GM18505 (cell line): ENCODE data around the gene KCNIP2.

Experiments used
- ATAC-seq: cut with Tn5 transposase; IDR thresholded peaks from one replicate; pipeline ENCODE4 v1.9.1; 2021; ENCODE audit not compliant: unreplicated experiment
- POLR2A ChIP-seq: IDR thresholded peaks from 4 replicates; pipeline ENCODE4 v1.6.1; 2011; ENCODE audit warnings: borderline replicate concordance; ENCODE audit not compliant: insufficient read depth, insufficient read length; ENCODE audit errors: extremely low read depth

KCNIP2 gene

DNA sequence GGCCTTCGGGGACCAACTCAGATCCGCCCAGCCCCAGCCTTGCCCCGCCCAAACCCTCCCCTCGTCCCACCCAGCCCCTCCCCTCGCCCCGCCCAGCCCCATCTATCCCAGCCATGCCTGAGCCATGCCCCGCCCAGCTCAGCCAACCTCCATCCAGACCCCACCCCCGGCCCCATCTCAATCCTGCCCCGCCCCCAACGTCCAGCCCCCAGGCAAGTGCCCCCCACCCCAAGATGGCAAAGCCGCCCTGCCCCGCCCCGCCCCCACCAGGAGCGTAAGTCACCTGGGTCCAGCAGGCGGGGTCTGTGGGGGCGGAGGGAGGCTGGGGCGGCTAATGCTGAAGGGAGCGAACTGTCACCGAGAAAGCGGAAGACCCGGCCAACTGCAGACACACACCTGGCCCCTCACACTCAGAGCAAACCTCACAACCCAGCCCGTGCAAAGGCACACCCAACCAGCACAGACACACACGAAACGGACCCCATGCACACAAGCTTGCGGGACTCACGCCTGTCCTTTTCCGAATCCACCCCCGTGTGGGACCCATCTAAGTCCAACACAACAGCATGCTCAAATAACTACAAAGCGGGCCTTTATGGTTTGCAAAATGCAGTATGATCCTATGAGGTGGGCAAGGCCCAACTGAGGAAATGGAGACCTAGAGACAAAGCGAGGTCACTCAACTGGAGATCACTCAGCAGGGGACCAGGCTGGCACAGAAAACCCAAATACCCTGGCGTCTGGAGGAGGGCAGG, 13.9 kb downstream of the KCNIP2 start:
- ATAC-seq = peak; percentile 16
- no peak for TF ChIP-seq POLR2A

DNA sequence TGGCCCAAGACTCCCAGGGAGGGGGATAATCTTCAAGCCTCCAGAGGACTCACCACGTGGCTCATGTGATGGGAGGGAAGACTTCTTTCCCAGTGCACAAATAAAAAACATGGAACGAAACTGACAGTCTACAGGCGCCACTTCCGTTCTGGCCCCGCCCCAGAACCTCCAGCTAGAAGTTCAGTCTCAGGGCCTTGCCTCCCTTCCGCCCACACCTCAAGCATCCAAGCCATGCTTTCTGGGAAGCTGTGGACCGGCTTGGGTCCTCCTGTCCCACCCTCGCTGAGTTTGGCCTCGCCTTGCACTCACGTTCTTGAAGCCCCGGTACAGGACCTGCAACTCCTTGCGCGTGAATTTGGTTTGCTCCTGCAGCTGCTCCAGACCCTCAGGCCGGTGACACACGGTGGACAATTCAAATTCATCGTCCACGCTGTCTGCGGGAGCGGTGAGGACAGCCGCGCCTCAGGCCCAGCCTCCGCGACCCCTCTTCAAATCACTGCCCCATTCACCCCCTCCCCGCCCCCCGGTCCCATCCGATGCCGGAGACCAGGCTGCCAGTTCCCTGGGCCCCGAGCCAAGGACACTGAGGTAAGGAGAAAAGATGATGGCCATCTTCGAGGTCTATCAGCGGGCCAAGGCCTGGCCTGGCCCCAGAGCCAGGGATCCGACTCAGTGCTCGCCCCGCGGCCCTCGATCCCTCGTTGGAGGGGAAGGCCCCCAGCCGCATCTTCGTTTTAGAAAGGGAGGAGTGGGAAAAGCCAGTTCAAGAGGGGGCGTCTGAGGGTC, 14.6 kb downstream of the KCNIP2 start:
- ATAC-seq = no peak
- TF ChIP-seq POLR2A = no peak

DNA sequence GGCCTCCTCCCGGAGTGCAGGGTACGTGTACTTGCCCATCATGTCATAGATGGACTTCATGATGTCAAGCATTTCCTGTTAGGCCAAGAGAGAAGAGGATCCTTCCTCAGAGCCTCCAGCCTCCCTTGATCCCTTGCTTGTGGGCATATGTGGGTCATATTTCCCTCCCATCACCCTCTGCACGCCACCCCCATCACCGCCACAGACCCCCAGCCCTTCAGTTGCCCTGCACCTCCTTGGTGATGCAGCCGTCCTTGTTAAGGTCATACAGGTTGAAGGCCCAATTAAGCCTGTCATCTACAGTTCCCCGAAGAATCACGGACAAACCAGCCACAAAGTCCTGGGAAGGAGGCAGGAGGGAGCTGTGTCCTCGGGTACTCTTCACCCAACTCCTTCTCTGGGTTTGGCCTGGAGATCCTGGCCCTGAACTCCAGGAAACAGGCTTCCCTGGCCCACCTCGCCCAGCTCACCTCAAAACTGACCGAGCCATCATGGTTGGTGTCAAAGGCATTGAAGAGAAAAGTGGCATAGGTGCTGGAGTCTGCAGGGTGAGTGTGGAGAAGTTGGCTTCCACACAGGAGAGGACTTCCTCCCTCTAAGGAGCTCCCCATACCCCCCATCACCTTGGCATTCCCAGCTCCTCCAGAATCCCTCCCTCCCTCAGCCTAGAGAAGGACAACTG, 15.5 kb downstream of the KCNIP2 start:
- no peak for ATAC-seq

DNA sequence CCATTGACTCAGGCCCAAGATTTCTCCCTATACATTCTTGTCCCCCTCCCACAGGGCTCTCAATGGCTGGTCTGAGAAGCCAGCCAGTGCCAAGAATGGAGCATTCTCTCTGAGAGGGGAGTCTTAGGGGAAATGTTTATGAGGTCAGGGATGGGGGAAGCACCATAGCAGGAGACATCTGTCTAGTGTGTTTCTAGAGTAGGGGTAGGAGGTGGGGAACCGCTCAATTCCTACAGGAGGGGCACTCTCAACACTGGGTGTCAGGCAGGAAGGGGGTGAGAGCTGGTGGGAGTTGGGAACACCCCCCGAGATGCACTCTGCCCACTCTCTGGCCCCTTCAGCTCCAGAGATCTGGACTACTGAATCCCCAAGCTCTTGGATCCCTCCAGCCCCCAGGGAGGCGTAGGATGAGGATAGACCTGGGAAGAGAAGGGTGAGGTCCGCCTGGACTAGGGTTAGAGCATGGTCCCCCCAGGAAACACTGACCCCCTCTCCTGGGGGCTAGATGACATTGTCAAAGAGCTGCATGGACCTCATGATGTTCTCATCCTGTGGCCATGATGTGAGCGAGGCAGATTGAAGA, 16.7 kb downstream of the KCNIP2 start:
- no peak for TF ChIP-seq POLR2A
- no peak for ATAC-seq

More for the DNA sequence above, 15.5 kb downstream of the KCNIP2 start:
- no peak for TF ChIP-seq POLR2A

DNA sequence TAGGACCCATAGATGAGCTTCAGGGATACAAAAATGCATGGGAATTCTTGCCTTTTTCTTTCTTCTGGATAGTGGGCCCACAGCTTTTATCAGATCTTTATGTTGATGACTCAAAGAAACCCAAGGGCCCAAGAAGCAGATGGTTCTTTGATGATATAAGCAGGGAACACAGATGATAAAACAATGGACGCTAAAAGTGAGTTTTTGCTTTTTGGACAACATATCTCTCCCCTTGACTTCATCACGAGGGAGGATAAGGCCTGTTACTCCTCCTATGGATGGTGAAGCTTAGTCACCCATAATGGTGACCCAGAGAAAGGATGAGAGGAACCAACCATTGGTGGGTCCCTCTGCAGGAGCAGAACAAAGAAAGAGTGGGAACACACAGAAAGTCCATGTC, 18.9 kb downstream of the KCNIP2 start:
- TF ChIP-seq POLR2A = no peak
- no peak for ATAC-seq

DNA sequence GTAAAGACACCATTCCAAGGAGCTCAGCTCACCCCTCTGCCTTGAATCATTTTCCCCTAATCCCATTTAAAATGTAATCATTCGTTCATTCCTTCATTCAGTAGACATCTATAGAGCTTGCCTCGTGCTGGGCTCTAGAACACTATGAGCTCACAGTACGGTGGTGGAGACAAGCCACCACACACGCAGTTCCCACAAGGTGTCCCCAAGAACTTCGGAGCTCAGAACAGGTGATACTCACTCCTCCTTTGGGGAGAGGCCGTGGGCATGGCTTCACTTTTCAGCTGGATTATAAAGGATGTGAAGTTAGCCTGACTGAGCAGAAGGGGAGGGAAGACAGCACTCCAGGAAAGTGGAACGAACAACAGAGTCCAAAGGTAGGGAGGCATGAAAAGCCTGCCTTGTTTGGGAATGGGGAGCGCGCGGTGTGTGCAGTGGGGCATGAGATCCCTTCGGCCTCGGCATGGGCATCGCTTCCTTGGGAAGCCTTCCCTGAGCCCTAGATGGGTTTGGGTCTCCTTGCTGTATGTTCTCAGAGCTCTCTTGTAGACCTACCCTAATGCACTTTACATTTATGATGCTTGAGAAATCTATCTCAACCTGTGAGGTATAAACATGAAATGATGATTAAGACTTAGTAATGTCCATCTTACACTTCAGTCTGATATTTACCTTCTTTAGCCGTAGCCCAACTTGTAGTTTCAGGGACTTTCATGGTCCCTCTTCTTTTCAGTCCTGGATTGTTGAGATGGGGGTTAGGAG, 24.5 kb downstream of the KCNIP2 start:
- ATAC-seq = peak; percentile 23
- TF ChIP-seq POLR2A = no peak

DNA sequence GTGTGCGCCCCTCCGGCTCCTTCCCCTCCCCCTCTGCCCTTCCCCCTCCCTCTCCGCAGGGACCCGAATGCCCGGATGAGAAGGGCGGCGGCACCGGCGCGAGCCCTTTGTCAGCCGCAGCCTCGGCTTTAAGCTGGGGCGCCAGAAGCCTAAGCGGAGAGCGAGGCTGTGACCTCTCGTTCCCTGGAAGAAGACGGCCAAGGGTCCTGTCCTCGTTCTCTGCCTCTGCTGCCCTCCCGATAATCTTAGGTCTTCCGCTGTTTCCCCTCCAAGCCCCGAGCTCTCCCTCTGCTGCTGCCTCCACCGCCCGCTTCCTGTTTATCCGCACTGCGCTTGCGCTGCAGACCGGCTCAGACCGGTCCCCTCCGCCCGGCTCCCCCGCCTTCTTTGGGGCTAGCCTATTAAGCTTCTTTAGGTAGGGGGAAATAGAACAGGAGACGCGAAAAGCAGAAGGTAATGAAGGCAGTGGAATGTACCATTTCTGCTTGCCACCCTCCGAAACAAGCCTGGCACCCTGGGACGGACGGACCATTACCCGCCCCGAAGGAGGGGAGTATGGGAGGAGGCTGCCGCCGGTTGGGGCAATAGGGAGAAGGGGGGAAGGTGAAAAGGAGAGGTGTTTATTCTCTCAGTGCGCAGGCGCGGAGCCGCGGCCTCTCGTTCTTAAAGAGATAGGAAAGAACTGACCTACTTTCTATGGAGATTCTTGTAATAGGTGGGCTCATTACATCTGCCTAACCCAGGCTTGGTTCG, 25.3 kb downstream of the KCNIP2 start, which contains the start of gene OGA:
Gene OGA, minus strand, starts transcription at position 326 of the 753 bp plus-strand sequence. CDS start 422 bp downstream, outside the sequence.
- TF ChIP-seq POLR2A = peak; percentile 97
- ATAC-seq = peak; percentile 83

DNA sequence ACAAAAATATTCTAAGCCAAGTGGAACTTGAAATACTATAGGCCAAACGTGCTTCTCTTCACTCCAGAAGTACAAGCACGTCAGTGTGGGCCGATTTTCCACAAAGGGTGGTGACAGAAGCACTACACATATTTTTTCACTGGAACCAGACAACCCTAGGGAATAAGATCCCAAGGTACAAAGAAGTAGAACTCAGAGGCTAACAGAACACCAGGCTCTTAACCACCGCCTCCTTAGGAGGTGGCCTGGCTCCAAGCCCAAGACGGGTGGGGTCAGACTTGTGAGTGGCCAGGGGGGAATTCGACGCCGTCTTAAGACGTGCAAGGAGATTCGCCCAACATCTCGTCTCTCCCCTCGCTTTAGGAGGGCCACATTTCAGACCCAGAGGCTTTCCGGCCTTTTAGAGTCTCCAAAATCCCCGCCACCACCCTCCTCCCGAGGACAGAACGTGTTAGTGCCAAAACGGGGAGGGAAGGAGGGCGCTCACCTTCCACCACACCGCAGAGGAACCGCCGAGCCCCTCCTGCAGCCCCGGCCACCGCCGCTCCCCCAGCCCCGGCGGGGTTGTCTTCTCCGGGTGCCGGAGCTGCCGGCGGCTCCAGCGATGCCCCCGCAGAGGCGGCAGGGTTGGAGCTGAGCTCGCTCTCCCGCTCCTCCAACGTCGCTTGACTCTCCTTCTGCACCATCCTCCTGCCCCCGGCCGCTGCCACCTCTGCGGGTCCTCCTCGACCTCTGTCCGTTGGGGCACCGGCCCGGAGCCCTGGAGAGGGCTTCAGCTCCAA, 26.1 kb downstream of the KCNIP2 start:
- TF ChIP-seq POLR2A = no peak
- peak; percentile 5 for ATAC-seq

DNA sequence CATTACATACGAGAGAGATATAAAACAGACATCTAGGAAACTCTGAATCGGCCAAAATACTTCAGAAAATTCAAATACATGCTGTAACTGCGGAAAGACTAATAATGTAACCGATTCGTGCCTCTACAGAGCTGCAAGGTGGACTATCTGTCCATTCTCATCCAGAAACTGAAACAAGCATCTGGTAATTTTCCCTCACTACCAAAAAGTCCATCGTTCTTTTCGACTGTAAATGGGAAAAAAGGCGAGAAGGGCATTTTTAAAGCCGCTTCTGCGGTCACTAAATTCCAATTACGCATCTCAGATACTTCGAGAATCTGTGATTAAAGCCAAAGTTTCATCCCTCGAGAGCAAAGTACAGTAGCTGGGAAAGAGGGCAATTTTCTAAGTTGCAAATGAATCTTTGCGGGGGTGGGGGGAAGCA, 26.7 kb downstream of the KCNIP2 start:
- no peak for TF ChIP-seq POLR2A
- ATAC-seq = no peak

DNA sequence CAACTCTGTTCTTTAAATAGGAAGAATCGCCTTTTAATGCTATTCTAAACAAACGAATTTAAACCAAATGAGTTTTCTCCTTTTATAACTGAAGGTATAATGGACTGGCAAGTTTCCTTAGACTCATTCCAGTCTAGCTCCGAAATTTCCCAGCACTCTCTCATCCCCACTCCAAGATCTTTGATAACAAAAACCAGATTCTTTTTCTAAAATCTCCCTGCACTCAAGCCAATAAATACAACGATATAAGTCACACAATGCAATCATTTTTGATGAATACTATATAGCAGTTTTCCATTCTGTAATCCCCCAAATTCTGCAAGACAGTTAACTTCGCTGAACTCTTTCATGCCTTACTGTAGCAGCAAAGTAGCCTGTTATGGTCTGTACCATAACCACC, 27.2 kb downstream of the KCNIP2 start:
- no peak for ATAC-seq
- TF ChIP-seq POLR2A = no peak

DNA sequence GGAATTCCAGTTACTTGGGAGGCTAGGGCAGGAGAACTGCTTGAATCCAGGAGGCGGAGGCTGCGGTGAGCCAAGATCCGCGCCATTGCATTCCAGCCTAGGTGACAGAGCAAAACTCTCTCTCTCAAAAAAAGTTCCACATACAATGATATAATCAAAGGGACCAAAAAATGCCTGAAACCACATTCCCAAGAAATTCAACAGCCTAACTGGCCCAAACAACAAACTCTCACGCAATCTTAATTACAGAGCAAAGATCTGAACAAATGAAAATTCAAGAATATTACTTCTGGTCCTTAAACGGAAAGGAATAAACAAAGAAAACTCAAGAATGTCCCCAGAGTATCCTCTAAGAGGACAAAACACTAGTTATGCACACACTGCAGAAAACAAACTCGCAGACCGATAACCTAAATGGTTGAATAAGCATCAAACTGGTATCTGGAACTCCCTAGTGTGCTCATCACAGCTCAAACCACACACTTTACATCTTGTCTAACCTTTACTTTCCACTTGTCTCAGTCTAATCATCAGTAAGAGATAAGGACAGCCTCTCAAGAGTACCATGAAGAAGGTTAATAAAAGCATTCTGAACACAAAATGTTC, 29.0 kb downstream of the KCNIP2 start:
- no peak for ATAC-seq
- TF ChIP-seq POLR2A = no peak

DNA sequence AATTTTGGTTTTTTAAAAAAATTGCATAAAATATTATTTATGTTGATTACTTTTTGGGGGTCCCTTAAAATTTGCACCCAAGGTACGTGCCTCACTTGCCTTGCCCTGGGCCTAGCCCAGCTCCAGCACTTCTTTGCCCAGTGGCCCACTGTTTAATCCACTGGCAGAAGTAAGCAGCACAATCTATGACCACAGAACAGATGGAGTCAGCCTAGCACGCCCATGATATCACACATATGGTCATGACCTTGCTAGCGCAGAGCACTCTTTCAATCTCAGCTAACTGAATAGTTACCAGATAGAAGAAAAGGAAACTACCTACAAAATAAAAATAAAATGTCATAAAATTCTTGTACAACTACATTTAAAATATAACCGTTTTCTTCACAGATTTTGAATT, 31.0 kb downstream of the KCNIP2 start:
- ATAC-seq = no peak
- TF ChIP-seq POLR2A = no peak
